Neutrophil (primary cell): ENCODE data around the gene FA2H.

Experiments
- H3K27ac ChIP-seq: fragments of 200-600 bp; sonication (generic); 2 replicates; pipeline ENCODE4 v1.5.1; 2016; ENCODE audit warnings: mild to moderate bottlenecking, moderate library complexity
- H3K27me3 ChIP-seq: fragments of 200-600 bp; sonication (generic); 2 replicates; pipeline ENCODE4 v1.6.0; 2016; ENCODE audit warnings: mild to moderate bottlenecking
- H3K36me3 ChIP-seq: fragments of 200-600 bp; sonication (generic); 2 replicates; pipeline ENCODE4 v1.5.1; 2017
- H3K4me1 ChIP-seq, 2 experiments: fragments of 200-600 bp in 1 of 2; sonication (generic) in 1 of 2; 1 replicate in 1 of 2; 2 replicates in 1 of 2; pipeline versions ENCODE4 v1.5.1 to v1.6.1; 2013 to 2016; ENCODE audit warnings: low read depth in 1 of 2, low read length in 1 of 2, mild to moderate bottlenecking in 1 of 2, moderate library complexity in 1 of 2; ENCODE audit not compliant: control insufficient read depth in 1 of 2, insufficient read depth in 1 of 2
- H3K4me3 ChIP-seq, 2 experiments: fragments of 200-600 bp in 1 of 2; sonication (generic) in 1 of 2; 1 replicate in 1 of 2; 2 replicates in 1 of 2; pipeline ENCODE4 v1.5.1; 2013 to 2016; ENCODE audit warnings: low read depth in 1 of 2, low read length in 1 of 2, mild to moderate bottlenecking in 1 of 2, moderate library complexity in 1 of 2
- H3K9me3 ChIP-seq: fragments of 200-600 bp; sonication (generic); 2 replicates; pipeline ENCODE4 v1.5.1; 2016
- TF ChIP-seq, protein P1 (sequence below): fragments of 200-600 bp; sonication (generic); IDR thresholded peaks from 2 replicates; pipeline ENCODE4 v1.5.1; 2016; ENCODE audit warnings: antibody characterized with exemption

The FA2H gene

DNA sequence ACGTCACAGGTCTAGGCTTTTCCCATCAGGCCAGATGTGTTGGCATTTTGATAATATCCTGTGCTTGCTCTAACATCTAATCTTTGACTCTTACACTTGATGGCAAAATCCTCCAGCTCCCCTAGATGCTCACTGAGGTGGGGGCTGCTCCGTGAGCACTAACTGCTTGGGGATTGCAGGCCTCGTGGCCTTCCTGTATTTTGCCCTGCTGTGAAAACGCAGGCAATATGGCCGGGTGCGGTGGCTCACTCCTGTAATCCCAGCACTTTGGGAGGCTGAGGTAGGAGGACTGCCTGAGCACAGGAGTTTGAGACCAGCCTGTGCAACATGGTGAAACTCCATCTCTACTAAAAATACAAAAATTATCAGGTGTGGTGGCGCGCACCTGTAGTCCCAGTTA lies 64.2 kb downstream of the FA2H start:
- no peak overlapping the region for H3K27ac ChIP-seq
- no peaks in the 10 kb centered on the region for H3K27me3 ChIP-seq
- no peaks in the 10 kb centered on the region for H3K9me3 ChIP-seq
- no peaks in the 10 kb centered on the region for H3K36me3 ChIP-seq
- no peak overlapping the region for H3K4me3 ChIP-seq
- peaks cover 29 to 44% of the 10 kb centered on the region in 2 experiments for H3K4me1 ChIP-seq
- TF ChIP-seq, protein P1, sequence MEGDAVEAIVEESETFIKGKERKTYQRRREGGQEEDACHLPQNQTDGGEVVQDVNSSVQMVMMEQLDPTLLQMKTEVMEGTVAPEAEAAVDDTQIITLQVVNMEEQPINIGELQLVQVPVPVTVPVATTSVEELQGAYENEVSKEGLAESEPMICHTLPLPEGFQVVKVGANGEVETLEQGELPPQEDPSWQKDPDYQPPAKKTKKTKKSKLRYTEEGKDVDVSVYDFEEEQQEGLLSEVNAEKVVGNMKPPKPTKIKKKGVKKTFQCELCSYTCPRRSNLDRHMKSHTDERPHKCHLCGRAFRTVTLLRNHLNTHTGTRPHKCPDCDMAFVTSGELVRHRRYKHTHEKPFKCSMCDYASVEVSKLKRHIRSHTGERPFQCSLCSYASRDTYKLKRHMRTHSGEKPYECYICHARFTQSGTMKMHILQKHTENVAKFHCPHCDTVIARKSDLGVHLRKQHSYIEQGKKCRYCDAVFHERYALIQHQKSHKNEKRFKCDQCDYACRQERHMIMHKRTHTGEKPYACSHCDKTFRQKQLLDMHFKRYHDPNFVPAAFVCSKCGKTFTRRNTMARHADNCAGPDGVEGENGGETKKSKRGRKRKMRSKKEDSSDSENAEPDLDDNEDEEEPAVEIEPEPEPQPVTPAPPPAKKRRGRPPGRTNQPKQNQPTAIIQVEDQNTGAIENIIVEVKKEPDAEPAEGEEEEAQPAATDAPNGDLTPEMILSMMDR = no peak

DNA sequence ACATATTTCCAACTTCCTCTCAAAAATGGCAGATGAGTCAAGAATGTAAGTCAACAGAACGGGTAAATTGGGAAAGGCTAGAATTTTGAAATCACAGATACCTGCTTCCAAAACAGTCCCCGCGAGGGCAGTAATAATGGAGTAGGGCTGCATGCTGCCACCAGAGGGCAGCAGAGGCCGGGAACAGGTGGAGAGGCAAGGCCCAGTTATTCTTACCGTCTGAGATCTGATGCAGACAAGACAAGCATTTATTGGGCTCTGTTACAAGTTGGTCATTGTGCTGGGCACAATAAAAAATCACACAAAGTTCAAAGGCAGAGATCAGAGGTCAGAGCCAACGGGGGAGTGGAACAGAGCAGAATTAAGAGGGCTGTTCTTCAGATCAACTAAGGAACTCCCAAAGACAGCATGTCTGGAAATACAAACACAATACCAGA lies 65.2 kb downstream of the FA2H start:
- Histone ChIP-seq H3K27ac (peak overlapping the region; percentile 73), H3K9me3 (no peaks in the 10 kb centered on the region), H3K36me3 (no peaks in the 10 kb centered on the region), H3K4me3 (peak overlapping the region in 1 of 2 experiments; percentile 10), H3K27me3 (no peaks in the 10 kb centered on the region), H3K4me1 (peaks cover 32 to 52% of the 10 kb centered on the region in 2 experiments)
- TF ChIP-seq, protein P1 = peak; percentile 96

DNA sequence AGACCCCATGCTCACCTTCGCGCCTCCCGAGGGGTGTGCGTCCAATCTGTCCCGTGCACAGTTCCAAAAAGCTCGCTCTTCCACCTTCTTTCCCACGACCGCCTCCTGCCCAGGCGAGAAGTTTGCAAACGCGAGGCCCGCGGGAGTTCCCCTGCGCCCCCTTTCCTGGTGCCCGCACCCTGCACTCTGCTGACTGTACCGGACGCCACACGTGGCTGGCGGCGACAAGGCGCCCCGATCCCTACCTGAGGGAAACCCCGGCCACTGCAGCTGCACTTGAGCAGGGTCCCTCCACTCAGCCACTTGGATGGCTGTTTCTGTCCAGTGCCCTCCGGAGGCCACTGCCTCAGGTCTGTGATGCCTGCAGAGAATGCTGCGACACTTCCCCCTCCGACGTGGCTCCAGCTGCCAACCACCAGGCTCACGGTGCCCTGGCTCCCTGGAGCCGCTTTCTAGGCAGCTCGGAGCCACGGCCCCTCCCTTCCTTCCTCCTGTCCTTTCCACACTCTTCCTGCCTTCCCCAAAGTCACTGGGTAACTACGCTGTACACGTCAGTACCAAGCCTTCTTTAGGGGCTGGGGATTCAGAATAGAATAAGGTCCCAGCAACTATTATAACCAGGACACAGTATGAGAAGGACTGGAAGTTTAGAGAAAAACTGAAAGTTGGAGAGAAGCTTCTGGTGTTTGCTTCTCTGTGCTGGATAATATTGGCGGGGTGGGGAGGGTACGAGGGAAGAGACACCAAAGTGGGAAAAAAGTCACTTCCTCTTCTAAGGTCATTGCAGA lies 74.0 kb downstream of the FA2H start, which contains the start of gene MLKL:
TSS of gene MLKL (minus strand) at position 425 of the 788 bp plus-strand sequence. CDS start 5,105 bp downstream, outside the sequence.
- H3K36me3 ChIP-seq = peaks cover 6% of the 10 kb centered on the region
- H3K27ac ChIP-seq = peak within 1 kb of the TSS; percentile 96
- H3K27me3 ChIP-seq = no peaks in the 10 kb centered on the region
- peak within 1 kb of the TSS; percentile 74 to 87 for H3K4me3 ChIP-seq
- TF ChIP-seq, protein P1 = no peak
- no peaks in the 10 kb centered on the region for H3K9me3 ChIP-seq
- peaks cover 70 to 93% of the 10 kb centered on the region in 2 experiments for H3K4me1 ChIP-seq

DNA sequence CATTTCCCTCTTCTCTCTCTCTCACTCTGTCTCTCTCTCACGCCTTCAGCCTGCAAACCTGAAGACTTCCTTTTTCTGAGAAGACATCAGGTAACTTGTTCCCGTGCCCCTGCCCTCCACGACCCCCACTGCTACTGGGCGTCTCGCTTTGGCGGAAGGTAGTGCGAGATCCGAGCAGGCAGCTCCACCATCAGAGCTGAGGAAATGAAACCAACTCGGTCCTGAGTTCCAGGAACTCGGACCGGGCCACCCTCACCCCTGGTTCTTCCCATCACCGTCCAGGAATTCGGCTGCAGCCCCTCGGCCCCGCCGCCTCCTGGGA lies 74.5 kb downstream of the FA2H start:
- H3K9me3 ChIP-seq = no peaks in the 10 kb centered on the region
- peaks cover 12% of the 10 kb centered on the region for H3K36me3 ChIP-seq
- no peaks in the 10 kb centered on the region for H3K27me3 ChIP-seq
- H3K4me1 ChIP-seq = peaks cover 71 to 93% of the 10 kb centered on the region in 2 experiments
- TF ChIP-seq, protein P1 = no peak
- H3K27ac ChIP-seq = peak overlapping the region; percentile 96
- peak overlapping the region; percentile 74 to 87 for H3K4me3 ChIP-seq

DNA sequence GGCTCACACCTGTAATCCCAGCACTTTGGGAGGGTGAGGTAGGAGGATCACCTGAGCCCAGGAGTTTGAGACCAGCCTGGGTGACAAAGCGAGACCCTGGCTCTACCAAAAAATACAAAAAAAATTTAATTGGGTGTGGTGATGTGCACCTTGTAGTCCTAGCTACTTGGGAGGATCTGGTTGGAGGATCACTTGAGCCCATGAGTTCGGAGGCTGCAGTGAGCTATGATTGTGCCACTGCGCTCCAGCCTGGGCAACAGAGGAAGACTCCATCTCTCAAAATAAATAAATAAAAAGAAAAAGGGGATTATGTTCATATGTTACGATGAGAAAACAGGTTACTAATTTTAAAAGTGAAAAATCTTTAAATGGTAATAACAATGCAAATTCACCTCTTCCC lies 75.0 kb downstream of the FA2H start:
- Histone ChIP-seq H3K27ac (peak overlapping the region; percentile 96), H3K27me3 (no peaks in the 10 kb centered on the region), H3K9me3 (no peaks in the 10 kb centered on the region), H3K36me3 (peaks cover 16% of the 10 kb centered on the region), H3K4me3 (peak overlapping the region; percentile 74 to 87), H3K4me1 (peaks cover 72 to 90% of the 10 kb centered on the region in 2 experiments)
- TF ChIP-seq, protein P1 = no peak
